RWPE2 (cell line): ENCODE data around the gene TFEB.

Experiments
- ATAC-seq: fragments of 200-7000 bp; cut with Tn5 transposase; 3 replicates; pipeline ENCODE4 v1.9.1; 2021; ENCODE audit warnings: low read depth
- DNase-seq: peaks from one replicate; pipeline ENCODE4 v3.0.0-alpha.2; 2020; ENCODE audit warnings: low spot score
- H3K27ac ChIP-seq: fragments of 450-650 bp; 2 replicates; pipeline ENCODE4 v1.5.1; 2017; ENCODE audit warnings: mild to moderate bottlenecking; ENCODE audit not compliant: poor library complexity, severe bottlenecking
- H3K27me3 ChIP-seq: fragments of 250-450 bp; sonication (Bioruptor Pico); 2 replicates; pipeline ENCODE4 v1.5.1; 2021; ENCODE audit warnings: mild to moderate bottlenecking, moderate library complexity; ENCODE audit not compliant: insufficient read depth, poor library complexity, severe bottlenecking
- H3K36me3 ChIP-seq: fragments of 250-450 bp; sonication (Bioruptor Pico); 2 replicates; pipeline ENCODE4 v1.5.1; 2020; ENCODE audit warnings: low read depth, mild to moderate bottlenecking, moderate library complexity
- H3K4me1 ChIP-seq: fragments of 250-450 bp; sonication (Bioruptor Pico); 2 replicates; pipeline ENCODE4 v1.5.1; 2021; ENCODE audit warnings: mild to moderate bottlenecking, moderate library complexity; ENCODE audit not compliant: insufficient read depth, poor library complexity, severe bottlenecking
- H3K4me3 ChIP-seq: fragments of 250-450 bp; sonication (Bioruptor Pico); 2 replicates; pipeline ENCODE4 v1.5.1; 2021; ENCODE audit warnings: mild to moderate bottlenecking, moderate library complexity; ENCODE audit not compliant: severe bottlenecking
- H3K9me3 ChIP-seq: fragments of 250-450 bp; sonication (Bioruptor Pico); 2 replicates; pipeline ENCODE4 v1.5.1; 2021; ENCODE audit warnings: mild to moderate bottlenecking, moderate library complexity; ENCODE audit not compliant: severe bottlenecking
- CTCF ChIP-seq: fragments of 450-650 bp; IDR thresholded peaks from one replicate; pipeline ENCODE4 v1.5.1; 2017; ENCODE audit warnings: mild to moderate bottlenecking, moderate library complexity; ENCODE audit not compliant: poor library complexity, severe bottlenecking

Gene TFEB

GRCh38 chr6:41683523-41684310 is 51.7 kb downstream of the TFEB start:
- no peaks in the 10 kb centered on the region for H3K36me3 ChIP-seq
- H3K27me3 ChIP-seq, result no peaks in the 10 kb centered on the region
- DNase-seq (no peak), ATAC-seq (peak; percentile 79)
- TF ChIP-seq CTCF, result peak; percentile 89
- H3K4me1 ChIP-seq, result no peaks in the 10 kb centered on the region
- no peak overlapping the region for H3K27ac ChIP-seq
- H3K4me3 ChIP-seq, result no peak overlapping the region
- H3K9me3 ChIP-seq, result no peaks in the 10 kb centered on the region

GRCh38 chr6:41683273-41683522 is 52.2 kb downstream of the TFEB start:
- no peaks in the 10 kb centered on the region for H3K27me3 ChIP-seq
- no peaks in the 10 kb centered on the region for H3K9me3 ChIP-seq
- H3K4me3 ChIP-seq, result no peak overlapping the region
- no peaks in the 10 kb centered on the region for H3K36me3 ChIP-seq
- no peak overlapping the region for H3K27ac ChIP-seq
- DNase-seq, result no peak
- no peaks in the 10 kb centered on the region for H3K4me1 ChIP-seq
- no peak for TF ChIP-seq CTCF
- no peak for ATAC-seq

- peak; percentile 55 for TF ChIP-seq CTCF
- DNase-seq, result no peak
- Histone ChIP-seq H3K9me3 (no peaks in the 10 kb centered on the region), H3K27ac (no peak overlapping the region), H3K36me3 (no peaks in the 10 kb centered on the region), H3K27me3 (no peaks in the 10 kb centered on the region), H3K4me3 (no peak overlapping the region), H3K4me1 (no peaks in the 10 kb centered on the region)
- ATAC-seq, result no peak
Measured at GRCh38 chr6:41682497-41683272, 52.7 kb downstream of the TFEB start.

- DNase-seq, result peak; percentile 88
- peak; percentile 91 for TF ChIP-seq CTCF
- no peaks in the 10 kb centered on the region for H3K9me3 ChIP-seq
- no peaks in the 10 kb centered on the region for H3K27me3 ChIP-seq
- peak; percentile 89 for ATAC-seq
- no peak overlapping the region for H3K4me3 ChIP-seq
- no peak overlapping the region for H3K27ac ChIP-seq
- no peaks in the 10 kb centered on the region for H3K36me3 ChIP-seq
- H3K4me1 ChIP-seq, result no peaks in the 10 kb centered on the region
Measured at GRCh38 chr6:41682056-41682477, 53.3 kb downstream of the TFEB start.
